HG02571 (cell line): Measurements from ENCODE around the gene MAPRE2.

ENCODE experiments used
- ATAC-seq: cut with Tn5 transposase; IDR thresholded peaks from one replicate; pipeline ENCODE4 v1.9.1; 2021; ENCODE audit warnings: mild to moderate bottlenecking, moderate library complexity; ENCODE audit not compliant: unreplicated experiment

The MAPRE2 gene

DNA sequence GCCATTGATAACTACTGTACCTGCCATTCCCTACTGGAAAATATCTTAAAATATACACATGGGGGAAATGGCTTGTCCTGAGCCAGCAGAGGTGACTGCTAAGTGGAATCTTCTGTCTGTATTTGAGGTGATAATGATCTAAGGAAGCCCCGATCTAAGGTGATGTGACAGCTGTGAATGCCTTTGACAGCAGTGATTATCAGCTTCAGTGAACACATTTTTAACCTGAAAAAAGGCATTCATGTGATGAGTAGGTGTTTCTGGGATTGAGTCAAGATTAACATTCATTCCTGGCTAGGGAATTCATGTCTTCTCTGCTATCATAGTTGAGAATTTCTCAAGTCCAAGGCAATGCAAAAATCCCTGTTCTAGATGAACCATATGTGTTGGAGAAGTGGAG is 9.1 kb upstream of the MAPRE2 start:
- no peak for ATAC-seq

DNA sequence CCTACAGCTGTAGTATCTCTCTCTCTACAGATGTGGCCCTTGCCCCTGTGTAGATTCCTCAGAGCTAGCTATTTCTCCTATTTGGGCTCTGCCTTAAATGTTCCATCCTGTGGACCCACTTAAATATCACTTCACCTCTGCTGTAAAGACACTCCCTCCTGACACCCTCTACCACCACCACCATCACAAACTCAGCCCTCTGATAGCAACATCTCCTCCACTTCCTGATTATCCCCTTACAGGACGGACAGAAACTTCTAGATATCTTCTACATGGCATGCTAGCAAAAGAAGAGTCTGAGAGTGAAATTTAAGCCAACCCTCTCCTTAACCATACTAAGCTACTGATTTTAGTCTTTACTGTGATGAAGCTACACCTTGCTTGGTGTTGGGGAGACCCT is 3.2 kb upstream of the MAPRE2 start:
- no peak for ATAC-seq

DNA sequence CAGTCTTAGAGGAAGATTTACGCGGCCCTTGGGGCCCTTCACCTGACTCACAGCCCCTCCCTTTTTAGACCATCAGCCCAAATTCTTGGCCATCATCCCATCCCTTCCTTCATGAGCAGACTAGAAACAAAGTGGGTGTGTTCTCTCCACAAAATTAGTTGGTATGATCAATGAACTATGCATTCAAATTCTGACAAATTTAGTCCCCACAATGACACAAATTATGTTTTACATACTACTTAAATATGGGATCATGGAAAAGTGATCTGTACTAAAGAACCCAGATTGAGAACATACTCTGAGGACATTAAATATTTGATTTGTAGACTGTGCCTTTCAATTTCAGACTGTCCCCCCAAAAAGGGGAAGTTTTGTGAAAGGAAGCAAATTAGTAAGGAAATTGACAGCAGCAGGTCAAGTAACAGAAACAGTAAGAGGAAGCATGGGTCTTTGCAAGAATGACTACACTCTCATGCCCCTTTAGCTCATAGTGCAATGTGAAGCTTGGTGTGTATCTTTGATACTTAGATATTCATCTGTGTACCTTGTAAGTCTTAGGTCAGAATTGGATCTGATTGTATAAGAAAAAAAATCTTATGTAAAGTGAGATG is 2.2 kb upstream of the MAPRE2 start:
- ATAC-seq, result no peak

DNA sequence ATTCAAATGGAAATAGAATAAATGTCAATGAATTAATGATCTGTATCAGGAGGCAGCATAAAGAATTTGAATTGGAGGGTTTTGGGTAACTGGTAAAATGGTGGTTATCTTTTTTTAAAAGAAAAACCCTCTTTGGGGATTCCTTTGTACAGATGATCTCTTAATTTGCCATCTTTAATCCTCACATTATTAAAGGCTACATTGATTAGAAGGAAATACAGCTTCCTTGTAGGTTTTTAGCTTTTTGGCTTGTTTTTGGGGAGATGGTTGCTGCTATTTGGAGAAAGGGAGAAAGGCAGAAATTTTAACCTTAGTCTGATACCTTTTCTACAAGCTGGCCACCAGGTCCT is 600 bp upstream of the MAPRE2 start:
- no peak for ATAC-seq

DNA sequence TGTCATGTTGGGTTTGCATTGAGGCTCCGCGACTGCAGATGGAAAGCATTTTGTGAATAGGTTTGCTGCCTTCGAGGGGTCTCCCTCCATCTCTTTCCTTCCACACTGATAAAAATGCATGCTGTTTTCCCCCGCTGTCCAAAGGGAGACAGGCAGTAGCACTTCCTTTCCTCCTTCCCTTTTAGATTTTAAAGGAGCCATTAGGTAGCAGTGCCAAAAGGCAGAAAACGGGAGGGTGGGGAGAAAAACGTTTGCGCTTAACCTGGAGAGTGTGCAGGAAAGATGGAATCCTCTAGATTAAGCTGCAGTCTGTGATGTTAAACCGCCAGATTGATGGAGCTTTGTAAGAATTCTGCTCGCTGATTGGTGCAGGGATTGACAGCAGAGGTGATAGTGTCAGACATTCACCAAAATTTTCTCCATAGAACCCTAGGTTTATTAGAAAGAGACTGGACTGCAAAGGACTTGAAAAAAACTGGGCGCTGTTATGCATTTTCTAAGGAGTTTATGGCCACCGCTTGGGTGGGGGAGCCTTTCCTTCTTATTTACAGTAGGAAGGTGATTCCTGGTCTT is 688 bp downstream of the MAPRE2 start:
- no peak for ATAC-seq

DNA sequence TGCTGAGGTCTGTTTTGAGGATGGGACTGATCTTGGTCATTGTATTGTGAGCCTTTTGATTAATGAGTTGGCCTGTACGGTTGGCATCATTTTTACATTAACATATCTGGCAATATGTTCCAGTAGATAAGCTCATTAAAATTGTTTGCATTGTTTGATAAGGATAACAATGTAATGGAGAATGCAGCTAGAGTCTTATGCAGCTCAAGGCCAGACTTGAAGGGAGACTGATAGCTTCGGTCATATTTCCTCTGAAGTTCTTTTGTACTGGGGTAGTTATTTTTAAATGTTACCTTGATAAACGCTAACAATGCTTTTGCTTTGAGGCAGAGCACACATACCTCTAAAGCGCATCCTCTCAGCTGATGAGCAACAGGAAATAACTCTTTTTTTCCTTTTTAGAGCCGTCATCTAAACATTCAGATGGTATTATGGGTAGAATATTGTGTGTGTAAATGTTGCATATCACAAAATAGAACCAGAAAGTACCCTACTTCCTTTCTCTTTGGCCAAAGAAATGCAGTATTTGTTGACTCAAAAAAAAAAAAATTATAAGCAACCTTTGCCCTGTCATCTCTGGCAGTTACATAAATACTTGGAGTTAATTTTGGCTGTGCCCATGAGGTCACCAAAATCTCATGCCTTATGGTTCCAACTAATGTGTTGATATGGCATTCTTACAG is 1.3 kb downstream of the MAPRE2 start:
- ATAC-seq, result no peak

DNA sequence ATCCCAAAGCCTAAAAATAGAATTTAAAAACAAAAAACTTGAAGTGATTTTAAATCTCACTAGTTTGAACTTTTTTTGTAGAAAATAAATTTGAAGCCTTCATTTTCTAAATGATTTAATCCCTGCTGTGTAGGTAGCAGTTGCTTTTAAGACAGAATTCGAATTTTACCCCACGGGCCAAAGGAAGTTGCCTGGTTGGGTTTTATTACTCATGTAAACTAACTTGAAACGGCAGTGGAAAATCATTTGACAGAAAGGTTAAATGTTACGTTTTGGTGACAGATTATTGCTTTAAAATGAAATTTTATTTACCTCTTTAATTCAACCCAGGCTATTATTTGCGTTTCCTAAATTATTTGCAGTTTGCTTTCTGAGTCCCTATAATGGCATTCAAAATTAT is 2.0 kb downstream of the MAPRE2 start:
- ATAC-seq, result no peak

DNA sequence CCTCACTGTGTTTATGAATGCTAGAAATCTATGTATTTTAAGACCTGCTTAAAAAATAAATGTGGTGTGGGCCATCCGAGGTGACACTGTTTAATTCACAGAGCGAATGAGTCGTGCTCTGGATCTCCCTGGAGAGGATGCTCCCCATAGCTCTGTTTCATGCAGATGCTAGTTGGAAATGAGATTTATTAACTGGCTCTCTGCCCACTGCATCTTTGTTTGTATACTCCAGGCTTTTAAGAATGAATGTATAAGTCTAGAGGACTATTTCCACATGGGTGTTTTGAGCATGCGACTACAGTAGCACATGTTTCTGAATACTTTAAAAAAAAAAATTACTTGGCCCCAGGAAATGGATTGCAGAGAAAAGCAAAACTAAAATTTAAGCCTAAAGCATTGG is 3.9 kb downstream of the MAPRE2 start:
- no peak for ATAC-seq

DNA sequence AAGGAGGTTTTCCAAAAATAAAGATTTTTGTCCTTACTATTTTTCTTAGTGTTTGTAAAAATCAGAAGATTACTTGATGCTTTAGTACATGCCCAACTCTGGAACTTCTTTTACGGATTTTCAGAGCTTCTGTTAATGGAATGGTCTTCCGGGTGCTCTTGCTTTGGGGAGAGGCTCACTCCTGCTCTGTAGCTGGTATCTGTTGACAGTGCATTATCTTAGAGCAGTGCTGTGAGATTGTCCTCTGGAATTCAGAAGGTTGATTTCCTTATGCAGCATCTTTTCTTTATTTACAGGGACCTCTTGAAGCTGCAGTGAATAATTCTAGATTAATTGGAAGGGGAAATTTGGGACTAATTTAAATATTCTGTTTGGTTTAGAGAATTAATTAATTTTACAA is 4.6 kb downstream of the MAPRE2 start:
- ATAC-seq, result no peak

DNA sequence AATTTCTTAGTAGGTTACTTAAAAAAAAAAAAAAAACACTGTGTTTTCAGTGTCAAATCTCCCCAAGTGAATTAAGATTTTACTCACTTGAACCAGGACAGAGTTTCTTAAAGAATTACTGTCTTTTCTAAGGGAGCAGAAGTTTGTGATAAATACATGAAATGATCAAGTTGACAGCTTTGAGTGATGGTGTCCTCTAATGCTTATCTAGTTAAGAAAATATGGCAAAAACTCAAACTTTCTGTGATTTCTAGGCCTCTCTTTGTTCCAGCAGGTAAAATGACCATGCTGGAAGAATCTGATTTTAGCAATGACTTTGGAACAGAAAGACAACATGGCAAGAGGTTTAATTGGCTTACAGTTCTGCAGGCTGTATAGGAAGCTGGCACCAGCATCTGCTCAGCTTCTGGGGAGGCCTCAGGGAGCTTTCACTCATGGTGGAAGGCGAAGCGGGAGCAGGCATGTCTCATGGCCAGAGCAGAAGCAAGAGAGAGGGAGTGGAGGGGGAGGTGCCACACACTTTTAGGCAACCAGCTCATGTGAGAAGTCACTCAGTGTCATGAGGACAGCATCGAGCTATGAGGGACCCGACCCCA is 6.6 kb downstream of the MAPRE2 start:
- no peak for ATAC-seq

DNA sequence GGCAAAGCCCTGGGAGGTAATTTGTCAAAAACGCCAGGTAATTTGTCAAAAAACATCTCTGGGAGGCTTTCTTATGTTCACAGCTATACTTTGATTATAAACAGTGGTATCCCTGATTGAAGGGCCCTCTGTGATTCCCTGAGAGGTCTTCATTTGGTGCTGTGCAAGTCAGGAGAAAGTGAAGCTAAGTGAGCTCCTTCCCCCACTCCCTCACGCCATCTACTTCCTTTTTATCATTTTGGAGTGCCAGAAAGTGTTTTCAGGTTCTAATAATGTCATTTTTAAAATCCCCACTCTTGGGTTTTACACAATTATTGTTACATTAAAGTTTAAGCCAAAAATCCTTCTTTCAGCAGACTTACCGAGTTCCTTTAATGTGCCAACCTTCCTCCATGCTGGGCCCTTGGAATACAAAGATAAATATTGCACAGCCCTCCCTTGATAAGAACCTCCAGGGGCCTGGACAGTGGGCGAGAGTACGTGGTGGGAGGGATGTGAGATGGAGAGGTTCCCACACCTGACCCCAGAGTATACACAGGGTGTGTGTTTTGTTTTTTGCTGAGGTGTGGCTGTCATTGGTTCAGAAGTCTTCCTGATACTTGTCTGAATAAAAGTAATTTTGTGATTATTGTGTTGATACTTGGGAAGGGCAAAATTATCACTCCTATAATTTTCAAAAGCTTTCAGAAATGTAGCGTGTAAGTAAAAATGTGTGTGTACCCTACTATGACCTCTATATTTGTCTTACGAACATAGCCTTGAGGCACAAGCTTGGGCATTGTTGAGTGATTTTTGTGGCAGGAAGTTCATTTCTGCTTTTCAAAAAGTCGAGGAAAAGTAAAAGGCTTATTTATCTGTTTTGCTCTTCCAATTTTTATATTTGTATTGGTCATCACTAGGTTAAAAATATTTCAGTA is 8.2 kb downstream of the MAPRE2 start:
- ATAC-seq, result no peak

DNA sequence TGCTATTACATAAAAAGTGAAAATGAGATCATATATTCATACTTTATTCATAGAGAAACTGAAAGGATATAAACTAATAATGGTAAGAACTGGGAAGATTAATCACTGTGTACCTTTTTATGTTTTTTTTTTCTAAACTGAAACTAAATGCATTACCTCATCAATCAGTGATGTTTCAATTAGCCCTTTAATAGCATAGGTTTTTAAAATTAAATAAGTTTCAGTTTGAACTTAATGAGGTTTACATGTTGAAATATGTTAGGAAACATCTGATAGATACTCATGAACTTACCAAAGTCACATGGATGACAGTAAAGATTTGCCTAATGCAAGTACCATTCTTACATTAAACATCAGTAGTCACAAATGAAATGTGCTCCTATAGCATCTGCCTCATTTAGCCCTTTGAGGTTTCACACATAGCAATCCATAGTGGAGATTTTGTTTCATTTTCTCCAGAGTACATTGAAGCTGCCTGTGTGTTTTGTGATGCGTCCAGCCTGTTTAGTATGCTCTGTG is 8.9 kb downstream of the MAPRE2 start:
- no peak for ATAC-seq

DNA sequence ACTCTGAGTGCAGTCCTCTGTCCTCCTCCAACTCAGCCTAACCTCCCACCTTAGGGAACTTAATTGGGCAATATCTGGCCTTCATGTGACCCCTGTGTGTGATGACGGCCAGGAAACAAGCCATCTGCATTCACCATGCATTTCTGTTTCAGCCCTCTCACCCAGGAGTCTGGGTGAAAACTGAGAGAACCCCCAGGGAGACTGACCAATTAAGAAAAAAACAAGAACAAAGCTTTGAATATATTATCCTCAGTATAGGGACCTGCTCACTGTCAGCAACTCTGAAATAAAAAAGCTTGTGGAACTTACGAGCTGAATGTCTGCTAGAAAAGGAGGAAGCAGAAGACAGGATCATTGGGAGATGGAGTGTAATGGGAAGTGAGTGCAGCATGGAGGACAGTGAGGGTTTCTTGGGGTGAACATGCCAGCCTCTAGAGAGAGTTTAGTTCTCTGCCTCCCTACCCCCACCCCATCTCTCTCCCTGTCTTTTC is 9.5 kb downstream of the MAPRE2 start:
- ATAC-seq, result no peak

DNA sequence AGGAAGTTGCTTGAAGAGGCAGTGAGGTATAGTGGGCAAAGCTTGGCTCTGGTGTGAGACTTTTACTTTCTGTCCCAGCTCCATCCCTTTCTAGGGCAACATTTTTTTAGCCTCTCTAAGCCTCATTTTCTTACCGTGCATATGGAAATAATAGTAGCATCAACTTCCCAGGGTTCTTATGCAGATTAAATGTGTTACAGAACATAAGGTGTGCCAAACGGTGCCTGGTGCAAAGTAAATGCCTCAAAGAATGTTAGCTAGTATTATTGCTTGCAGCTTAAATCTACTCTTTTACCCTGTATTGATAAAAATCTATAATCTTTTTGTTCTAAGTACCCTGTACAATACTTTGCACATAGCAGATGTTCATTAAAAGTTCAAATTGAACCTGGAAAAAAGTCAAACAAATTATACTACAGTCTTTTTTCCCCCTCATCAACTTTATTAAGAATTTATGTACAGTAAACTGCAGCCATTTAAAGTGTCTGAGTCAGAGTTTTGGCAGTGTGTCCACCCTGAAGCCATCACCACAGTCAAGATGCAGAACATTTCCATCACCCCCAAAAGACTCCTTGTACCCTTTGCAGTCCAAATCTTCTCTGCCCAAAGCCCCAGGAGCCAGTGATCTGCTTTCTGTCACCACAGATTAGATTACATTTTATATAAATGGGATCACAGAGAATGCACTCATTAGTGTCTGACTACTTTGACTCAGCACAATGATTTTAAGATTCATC is 10.6 kb downstream of the MAPRE2 start:
- no peak for ATAC-seq

DNA sequence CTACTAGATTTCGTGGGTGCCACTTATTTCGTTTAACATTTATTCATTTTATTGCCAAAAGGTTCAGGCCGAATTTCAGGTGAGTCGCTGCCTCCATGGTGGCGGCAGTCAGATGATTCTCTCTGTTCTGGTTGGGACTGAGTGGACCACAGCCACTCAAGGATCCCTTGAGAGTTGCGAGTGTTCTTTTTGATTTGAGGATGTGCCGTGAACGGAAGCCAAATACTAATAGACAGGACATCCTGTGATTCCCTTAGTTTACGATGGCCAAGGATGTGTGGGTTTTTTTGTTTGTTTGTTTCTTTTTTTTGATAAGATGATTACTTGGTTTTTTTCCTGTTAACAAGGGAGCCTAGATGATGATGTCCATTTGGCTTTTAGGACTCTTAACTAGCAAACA is 13.2 kb downstream of the MAPRE2 start:
- no peak for ATAC-seq

DNA sequence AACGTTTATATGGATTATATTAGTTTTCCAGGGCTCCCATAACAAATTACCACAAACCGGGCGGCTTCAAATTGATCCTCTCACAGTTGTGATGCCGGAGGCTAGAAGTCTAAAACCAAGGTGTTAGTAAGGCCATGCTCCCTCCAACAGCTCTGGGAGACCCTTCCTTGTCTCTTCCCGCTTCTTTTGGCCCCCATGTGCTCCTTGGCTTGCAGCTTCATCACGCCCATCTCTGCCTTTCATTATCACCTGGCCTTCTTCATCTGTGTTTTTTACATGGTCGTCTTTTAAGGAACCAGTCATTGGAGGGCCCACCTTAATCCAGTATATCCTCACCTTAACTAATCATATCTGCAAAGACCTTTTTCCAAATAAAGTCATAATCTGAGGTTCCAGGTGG is 13.9 kb downstream of the MAPRE2 start:
- no peak for ATAC-seq

DNA sequence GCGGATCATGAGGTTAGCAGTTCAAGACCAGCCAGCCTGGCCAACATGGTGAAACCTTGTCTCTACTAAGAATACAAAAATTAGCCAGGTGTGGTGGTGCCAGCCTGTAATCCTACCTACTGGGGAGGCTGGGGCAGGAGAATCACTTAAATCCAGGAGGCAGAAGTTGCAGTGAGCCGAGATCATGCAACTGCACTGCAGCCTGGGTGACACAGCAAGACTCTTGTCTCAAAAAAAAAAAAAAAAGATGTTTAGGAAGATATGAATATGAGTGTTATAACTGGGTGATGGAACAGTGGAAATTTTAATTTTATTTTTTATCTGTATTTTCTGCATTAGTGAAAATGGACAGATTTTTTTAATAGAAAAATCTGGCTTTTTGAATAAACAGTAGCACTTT is 14.5 kb downstream of the MAPRE2 start:
- no peak for ATAC-seq

DNA sequence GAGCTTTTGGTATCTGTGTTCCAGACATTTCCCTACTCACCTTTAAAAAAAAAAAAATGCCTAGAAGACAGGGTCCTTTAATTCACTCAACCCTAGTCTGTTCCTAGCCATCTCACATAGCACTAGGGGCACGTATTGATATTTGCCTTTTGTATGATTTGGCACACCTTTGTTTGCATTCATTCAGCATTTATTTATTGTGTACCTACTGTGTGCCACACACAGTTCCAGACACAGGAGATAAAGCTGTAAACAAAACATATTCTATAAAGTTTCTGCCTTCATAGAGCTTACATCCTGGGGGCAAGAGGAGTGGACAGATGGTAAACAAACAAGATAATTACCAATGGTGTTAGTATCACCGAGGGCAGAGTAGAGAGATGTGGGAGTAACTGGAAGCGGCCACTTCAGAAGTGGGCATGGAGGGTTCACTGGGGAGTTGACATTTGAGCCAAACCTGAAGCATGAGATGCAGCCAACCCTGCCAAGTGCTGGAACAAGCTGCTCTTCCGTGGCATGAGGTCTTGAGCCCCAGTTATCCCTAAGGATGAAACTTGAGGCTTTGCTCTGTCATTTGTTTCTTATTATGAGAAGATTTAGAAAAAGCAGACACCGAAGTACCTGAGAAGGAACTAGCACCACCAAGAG is 18.2 kb downstream of the MAPRE2 start:
- ATAC-seq, result no peak

DNA sequence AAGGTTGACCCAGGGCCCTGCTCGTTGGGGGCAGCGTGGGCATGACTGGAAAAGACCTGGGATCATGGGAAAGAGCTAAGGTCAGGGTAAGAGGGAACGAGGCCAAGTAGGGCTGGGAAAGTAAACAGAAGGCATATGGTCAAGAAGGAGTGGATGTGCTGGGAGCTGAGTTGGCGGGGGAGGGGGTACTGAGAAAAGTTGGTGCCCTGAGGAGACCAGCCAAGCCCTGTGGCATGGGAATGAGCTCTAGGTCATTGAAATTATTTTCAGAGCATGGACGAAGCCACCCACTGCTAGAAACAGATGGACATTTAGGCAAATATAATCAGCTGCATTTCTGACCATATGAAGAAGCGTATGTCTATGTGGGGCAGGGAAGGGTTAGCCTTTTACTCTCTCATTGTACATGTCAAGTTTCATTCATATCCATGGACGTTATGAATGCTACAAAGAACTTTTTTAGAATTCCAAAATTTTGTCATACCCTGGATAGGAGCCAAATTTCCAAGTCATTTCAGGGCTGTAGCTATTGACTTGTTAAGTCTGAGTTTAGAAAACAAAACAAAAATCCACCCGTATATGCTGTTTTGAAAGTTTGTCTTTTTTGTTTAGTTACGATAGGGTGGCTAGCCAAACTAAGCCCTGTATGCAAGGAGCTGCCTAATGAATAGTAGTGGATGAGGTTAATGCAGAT is 19.1 kb downstream of the MAPRE2 start:
- ATAC-seq, result no peak
